PC-3 (cell line): Measurements from ENCODE around the gene CCDC69. TPM values are rescaled to one million over a fixed set of nuclear protein-coding genes. Genes with fewer than 3 reads are reported as not detected.

ENCODE experiments used
- ATAC-seq: fragments of 200-7000 bp; cut with Tn5 transposase; 2 replicates; pipeline ENCODE4 v1.9.1; 2020; ENCODE audit warnings: mild to moderate bottlenecking, moderate library complexity
- BruUV-seq: library from RNA; stranded (reverse); fragments of 400-500 nt; replicated peaks from 2 replicates; lab custom pipeline; 2021; lab: Mats Ljungman, UMichigan
- CTCF ChIA-PET: fragments of 300-600 bp; sonication (Branson Sonifier 250); formaldehyde crosslinking; loops from one replicate; lab custom pipeline; 2022; ENCODE audit warnings: antibody characterized with exemption; lab: Charles Lee
- POLR2A ChIA-PET: fragments of 300-600 bp; sonication (Branson Sonifier 250); formaldehyde crosslinking; loops from one replicate; lab custom pipeline; 2022; ENCODE audit warnings: antibody characterized with exemption; ENCODE audit not compliant: unreplicated experiment; lab: Charles Lee
- DNase-seq: peaks from one replicate; pipeline ENCODE4 v3.0.0-alpha.2; 2015
- H2AFZ ChIP-seq: fragments of 300-600 bp; sonication (generic); 2 replicates; pipeline ENCODE4 v1.6.0; 2016; ENCODE audit warnings: antibody characterized with exemption, low read length
- H3F3A ChIP-seq: fragments of 300-600 bp; sonication (generic); one replicate; pipeline ENCODE4 v1.6.0; 2017; ENCODE audit warnings: antibody characterized with exemption, low read length, control low read depth, mild to moderate bottlenecking; ENCODE audit not compliant: unreplicated experiment
- H3K27ac ChIP-seq: fragments of 300-600 bp; sonication (generic); 2 replicates; pipeline ENCODE4 v1.5.1; 2016; ENCODE audit warnings: mild to moderate bottlenecking, low read length
- H3K27me3 ChIP-seq: fragments of 300-600 bp; sonication (generic); 2 replicates; pipeline ENCODE4 v1.6.1; 2016; ENCODE audit warnings: low read length, mixed read lengths
- H3K36me3 ChIP-seq: fragments of 300-600 bp; sonication (generic); 2 replicates; pipeline ENCODE4 v1.6.1; 2016; ENCODE audit warnings: low read depth, mixed run types, low read length, mixed read lengths
- H3K4me1 ChIP-seq: fragments of 300-600 bp; sonication (generic); 2 replicates; pipeline ENCODE4 v1.5.1; 2016; ENCODE audit warnings: low read length; ENCODE audit not compliant: insufficient read depth
- H3K4me2 ChIP-seq: fragments of 300-600 bp; sonication (generic); 2 replicates; pipeline ENCODE4 v1.6.0; 2016; ENCODE audit warnings: low read length
- H3K4me3 ChIP-seq: fragments of 300-600 bp; sonication (generic); 2 replicates; pipeline ENCODE4 v1.5.1; 2016; ENCODE audit warnings: mild to moderate bottlenecking, low read length, mixed read lengths
- H3K79me2 ChIP-seq: fragments of 300-600 bp; sonication (generic); 2 replicates; pipeline ENCODE4 v1.6.1; 2017; ENCODE audit warnings: low read length, mixed read lengths
- H3K9ac ChIP-seq: fragments of 300-600 bp; sonication (generic); 2 replicates; pipeline ENCODE4 v1.6.0; 2016; ENCODE audit warnings: mild to moderate bottlenecking, low read length
- H3K9me2 ChIP-seq: fragments of 300-600 bp; sonication (generic); replicated peaks from 2 replicates; pipeline ENCODE4 v1.6.1; 2016; ENCODE audit warnings: mixed run types, low read length, mixed read lengths
- H3K9me3 ChIP-seq: fragments of 300-600 bp; sonication (generic); 2 replicates; pipeline ENCODE4 v1.6.1; 2016; ENCODE audit warnings: low read length, mixed read lengths
- H4K20me1 ChIP-seq: fragments of 300-600 bp; sonication (generic); 2 replicates; pipeline ENCODE4 v1.6.1; 2016; ENCODE audit warnings: low read length, mixed read lengths
- EZH2 ChIP-seq: fragments of 300-600 bp; sonication (generic); IDR thresholded peaks from one replicate; pipeline ENCODE4 v1.6.1; 2017; ENCODE audit warnings: antibody characterized with exemption, mild to moderate bottlenecking, low read length; ENCODE audit not compliant: unreplicated experiment
- EZH2phosphoT487 ChIP-seq: fragments of 300-600 bp; sonication (generic); IDR thresholded peaks from 2 replicates; pipeline ENCODE4 v1.6.1; 2018; ENCODE audit warnings: mild to moderate bottlenecking, antibody characterized with exemption, low read length, borderline replicate concordance
- intact Hi-C: fragments of 100-400 bp; cut with micrococcal nuclease; formaldehyde crosslinking; loops from 2 replicates; pipeline ENCODE4 v1.9.0; 2023
- total RNA-seq: library from RNA; depleted of rRNA; stranded (reverse); fragments of >200 nt; gene quantifications from 2 replicates; pipeline ENCODE4 v1.2.3, GENCODE V29; 2014
- TF ChIP-seq, protein P1 (sequence below): fragments of 300-600 bp; sonication (generic); conservative IDR thresholded peaks from 2 replicates; pipeline ENCODE4 v1.5.1; 2017; ENCODE audit warnings: antibody characterized with exemption, low read depth, mild to moderate bottlenecking, low read length

CCDC69 gene
- total RNA-seq, 1 experiment from 2014 or later: 26.4 TPM

DNA sequence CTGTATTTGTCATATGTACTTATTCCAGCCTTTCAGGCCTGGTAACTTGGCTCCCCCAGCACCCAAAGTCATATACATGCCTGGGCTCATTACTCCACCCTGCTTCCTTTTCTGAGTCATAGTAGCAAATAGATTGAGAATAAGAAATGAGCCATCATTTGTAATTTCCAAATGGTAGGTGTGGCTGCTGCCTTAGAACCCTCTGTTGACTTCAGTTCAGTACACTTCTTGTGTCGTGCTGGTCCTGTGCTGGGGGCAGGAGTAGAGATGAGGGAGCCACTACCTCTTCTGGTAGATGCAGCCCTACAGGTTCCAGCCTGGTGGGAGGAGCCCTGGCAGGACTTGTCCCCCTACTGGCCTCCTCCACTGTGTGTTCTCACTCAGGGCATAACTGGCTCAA is 40.2 kb upstream of the CCDC69 start:
- Histone ChIP-seq H3K36me3 (peaks cover 35% of the 10 kb centered on the region), H3K4me2 (peak overlapping the region; percentile 69), H2AFZ (no peak overlapping the region), H3K4me1 (peaks cover 42% of the 10 kb centered on the region), H3K27ac (peak overlapping the region; percentile 91), H3K4me3 (peak overlapping the region; percentile 27), H4K20me1 (no peaks in the 10 kb centered on the region), H3K9ac (peak overlapping the region; percentile 64), H3K79me2 (peaks cover 24% of the 10 kb centered on the region), H3K9me2 (no peaks in the 10 kb centered on the region), H3K27me3 (no peaks in the 10 kb centered on the region), H3K9me3 (no peaks in the 10 kb centered on the region), H3F3A (no peaks in the 10 kb centered on the region)
- ChIA-PET CTCF (no interaction called here), POLR2A (interaction anchor here (1.5 kb wide), 1 partner anchor 11 kb away, joined by 7 read pairs; the partner anchor contains the start of gene GM2A)
- intact Hi-C loops: loop anchor here (1.0 kb wide), 1 partner anchor 11 kb away; the partner anchor contains the start of gene GM2A
- ATAC-seq (peak; percentile 86), DNase-seq (peak; percentile 94)
- no TSS peak for BruUV-seq
- TF ChIP-seq, protein P1, sequence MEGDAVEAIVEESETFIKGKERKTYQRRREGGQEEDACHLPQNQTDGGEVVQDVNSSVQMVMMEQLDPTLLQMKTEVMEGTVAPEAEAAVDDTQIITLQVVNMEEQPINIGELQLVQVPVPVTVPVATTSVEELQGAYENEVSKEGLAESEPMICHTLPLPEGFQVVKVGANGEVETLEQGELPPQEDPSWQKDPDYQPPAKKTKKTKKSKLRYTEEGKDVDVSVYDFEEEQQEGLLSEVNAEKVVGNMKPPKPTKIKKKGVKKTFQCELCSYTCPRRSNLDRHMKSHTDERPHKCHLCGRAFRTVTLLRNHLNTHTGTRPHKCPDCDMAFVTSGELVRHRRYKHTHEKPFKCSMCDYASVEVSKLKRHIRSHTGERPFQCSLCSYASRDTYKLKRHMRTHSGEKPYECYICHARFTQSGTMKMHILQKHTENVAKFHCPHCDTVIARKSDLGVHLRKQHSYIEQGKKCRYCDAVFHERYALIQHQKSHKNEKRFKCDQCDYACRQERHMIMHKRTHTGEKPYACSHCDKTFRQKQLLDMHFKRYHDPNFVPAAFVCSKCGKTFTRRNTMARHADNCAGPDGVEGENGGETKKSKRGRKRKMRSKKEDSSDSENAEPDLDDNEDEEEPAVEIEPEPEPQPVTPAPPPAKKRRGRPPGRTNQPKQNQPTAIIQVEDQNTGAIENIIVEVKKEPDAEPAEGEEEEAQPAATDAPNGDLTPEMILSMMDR: peak; percentile 14; the same call in 1 of the 2 replicates
- TF ChIP-seq EZH2phosphoT487 (no peak), EZH2 (no peak)

DNA sequence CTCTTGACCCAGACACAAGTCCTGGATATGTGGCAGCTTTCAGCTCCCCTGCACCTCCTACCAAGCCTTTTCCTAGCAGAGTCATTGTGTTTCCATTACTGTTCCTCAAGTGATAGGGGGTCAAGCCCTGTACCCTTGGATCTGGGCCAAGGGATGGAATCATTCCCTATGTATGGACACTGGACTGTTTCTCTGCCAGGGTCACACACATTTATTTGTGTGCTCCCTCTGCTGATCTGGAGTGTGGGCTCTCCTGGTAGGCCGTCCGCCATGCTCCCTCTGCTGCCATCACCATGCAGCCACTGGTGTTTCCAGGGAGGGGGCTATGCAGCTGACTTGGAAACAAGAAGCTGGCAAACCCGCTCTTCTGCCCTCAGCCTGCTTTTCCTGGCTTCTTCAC is 38.6 kb upstream of the CCDC69 start:
- no peak for TF ChIP-seq EZH2
- TF ChIP-seq, protein P1: no peak
- TF ChIP-seq EZH2phosphoT487: no peak
- Histone ChIP-seq H3K36me3 (peaks cover 22% of the 10 kb centered on the region), H3K9ac (no peak overlapping the region), H3K9me3 (no peaks in the 10 kb centered on the region), H3K79me2 (peaks cover 33% of the 10 kb centered on the region), H3K4me2 (no peak overlapping the region), H3K27me3 (no peaks in the 10 kb centered on the region), H3K4me1 (peaks cover 56% of the 10 kb centered on the region), H3K27ac (peak overlapping the region; percentile 46), H3F3A (peaks cover 1% of the 10 kb centered on the region), H3K9me2 (no peaks in the 10 kb centered on the region), H2AFZ (no peak overlapping the region), H4K20me1 (no peaks in the 10 kb centered on the region), H3K4me3 (no peak overlapping the region)
- intact Hi-C loops: no loop called here
- ATAC-seq (no peak), DNase-seq (no peak)
- ChIA-PET CTCF (no interaction called here), POLR2A (no interaction called here)
- no TSS peak for BruUV-seq

DNA sequence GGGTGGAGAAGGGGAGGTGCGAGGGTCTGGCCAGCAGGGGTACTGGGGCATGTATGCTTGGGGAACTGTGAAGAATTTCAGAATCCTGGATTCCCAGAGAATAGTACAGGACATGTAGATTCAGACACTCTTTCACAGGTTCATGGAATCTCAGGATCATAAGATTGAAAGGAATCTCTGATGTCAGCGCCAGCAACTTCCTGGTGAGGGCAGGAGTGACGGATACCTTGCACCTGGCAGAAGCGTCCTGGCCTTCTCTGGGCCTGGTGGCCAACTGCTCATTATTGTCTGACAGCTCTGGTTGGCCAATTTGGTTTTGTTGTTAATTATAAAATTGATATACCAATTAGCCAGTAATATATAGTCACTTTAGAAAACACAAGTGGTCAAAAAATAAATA is 36.0 kb upstream of the CCDC69 start:
- no peak overlapping the region for H3K4me3 ChIP-seq
- H3K9me3 ChIP-seq: no peaks in the 10 kb centered on the region
- no peak overlapping the region for H3K4me2 ChIP-seq
- intact Hi-C loops: no loop called here
- peaks cover 10% of the 10 kb centered on the region for H3F3A ChIP-seq
- no peak overlapping the region for H3K27ac ChIP-seq
- no peak overlapping the region for H2AFZ ChIP-seq
- peaks cover 49% of the 10 kb centered on the region for H3K79me2 ChIP-seq
- ATAC-seq (no peak), DNase-seq (no peak)
- CTCF ChIA-PET: no interaction called here
- H4K20me1 ChIP-seq: no peaks in the 10 kb centered on the region
- H3K9me2 ChIP-seq: no peaks in the 10 kb centered on the region
- no TSS peak for BruUV-seq
- peaks cover 6% of the 10 kb centered on the region; the same call in 1 of the 2 replicates for H3K36me3 ChIP-seq
- TF ChIP-seq, protein P1: no peak
- TF ChIP-seq EZH2: no peak
- POLR2A ChIA-PET: no interaction called here
- H3K4me1 ChIP-seq: peaks cover 71% of the 10 kb centered on the region
- H3K9ac ChIP-seq: no peak overlapping the region
- H3K27me3 ChIP-seq: no peaks in the 10 kb centered on the region
